Calu3 (cell line): ENCODE measurements around the gene MUC2. TPM values are rescaled to one million over a fixed set of nuclear protein-coding genes. Genes with fewer than 3 reads are reported as not detected.

ENCODE experiments used
- BruUV-seq: library from RNA; stranded (reverse); fragments of 400-500 nt; replicated peaks from 2 replicates; lab custom pipeline; 2021; lab: Mats Ljungman, UMichigan
- CTCF ChIA-PET: fragments of 300-600 bp; sonication (Branson Sonifier 250); formaldehyde crosslinking; loops from one replicate; lab custom pipeline; 2022; ENCODE audit warnings: antibody characterized with exemption; lab: Charles Lee
- DNase-seq: peaks from one replicate; pipeline ENCODE4 v3.0.0; 2022
- H3K27ac Mint-ChIP-seq: one replicate; pipeline ENCODE4 v1.8.0; 2022; ENCODE audit warnings: mixed read lengths; ENCODE audit not compliant: unreplicated experiment
- H3K27me3 Mint-ChIP-seq: one replicate; pipeline ENCODE4 v1.8.0; 2022; ENCODE audit warnings: mixed read lengths; ENCODE audit not compliant: unreplicated experiment
- H3K36me3 Mint-ChIP-seq: one replicate; pipeline ENCODE4 v1.8.0; 2022; ENCODE audit warnings: mild to moderate bottlenecking, moderate library complexity, mixed read lengths; ENCODE audit not compliant: insufficient read depth, unreplicated experiment
- H3K4me1 Mint-ChIP-seq: one replicate; pipeline ENCODE4 v1.8.0; 2022; ENCODE audit warnings: mild to moderate bottlenecking, low read depth, mixed read lengths; ENCODE audit not compliant: unreplicated experiment
- H3K4me3 Mint-ChIP-seq: one replicate; pipeline ENCODE4 v1.8.0; 2022; ENCODE audit warnings: mild to moderate bottlenecking, low read depth, moderate library complexity, mixed read lengths; ENCODE audit not compliant: unreplicated experiment
- H3K9me3 Mint-ChIP-seq: one replicate; pipeline ENCODE4 v1.8.0; 2022; ENCODE audit warnings: low read depth, mixed read lengths; ENCODE audit not compliant: unreplicated experiment
- intact Hi-C: fragments of 100-400 bp; cut with micrococcal nuclease; formaldehyde crosslinking; loops from one replicate; pipeline ENCODE4 v1.10.0; 2022; ENCODE audit not compliant: unreplicated experiment
- total RNA-seq: library from RNA; stranded (reverse); gene quantifications from 2 replicates; pipeline ENCODE4 v1.2.3, GENCODE V29; 2022
- TF ChIP-seq, protein P1 (sequence below): fragments of 200-600 bp; IDR thresholded peaks from one replicate; pipeline ENCODE4 v1.8.0; 2022; ENCODE audit warnings: antibody characterized with exemption; ENCODE audit not compliant: unreplicated experiment

The MUC2 gene
- total RNA-seq, 1 experiment from 2014 or later: not detected

DNA sequence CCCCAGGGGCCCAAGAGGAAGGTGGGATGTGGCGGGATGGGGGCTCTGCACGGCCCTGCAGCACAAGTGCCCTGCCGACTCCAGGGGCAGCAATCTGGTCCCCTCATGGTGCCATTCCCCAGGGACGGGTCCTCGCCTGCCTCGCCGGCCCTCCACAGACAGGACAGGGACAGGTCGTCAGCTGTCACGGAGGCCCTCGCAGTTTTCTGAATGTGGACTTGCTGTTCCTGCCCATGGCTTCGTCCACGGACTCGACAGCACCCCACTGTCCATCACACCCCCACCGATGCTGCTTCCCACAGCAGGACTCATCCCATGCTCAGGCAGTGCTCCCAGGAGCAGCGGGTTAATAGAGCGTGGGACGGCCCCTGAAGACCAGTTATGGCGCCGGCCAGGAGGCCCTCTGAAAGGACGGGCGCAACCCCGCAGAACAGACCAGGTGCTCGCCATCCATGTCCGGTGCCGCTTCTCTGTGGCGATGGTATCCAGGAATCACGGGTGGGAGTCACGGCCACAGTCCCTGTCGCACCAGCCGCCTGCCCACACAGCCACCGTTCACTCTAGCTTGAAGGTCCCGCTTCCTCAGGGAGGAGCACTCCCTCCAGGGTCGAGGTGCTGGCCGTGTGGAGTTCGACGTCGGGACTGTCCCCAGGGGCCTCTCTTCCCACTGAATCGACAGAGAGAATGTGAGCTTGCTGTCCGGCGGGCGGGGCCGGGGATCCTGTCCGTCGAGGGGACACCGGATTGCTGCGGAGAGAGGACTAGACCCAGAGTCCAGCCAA, 18.5 kb upstream of the MUC2 start:
- Mint-ChIP-seq H3K36me3 (peaks cover 7% of the 10 kb centered on the region), H3K9me3 (no peaks in the 10 kb centered on the region), H3K4me1 (peaks cover 37% of the 10 kb centered on the region), H3K27me3 (no peaks in the 10 kb centered on the region), H3K27ac (no peak overlapping the region), H3K4me3 (no peak overlapping the region)
- no TSS peak for BruUV-seq
- DNase-seq: no peak
- intact Hi-C loops: loop anchor here (10.0 kb wide), 1 partner anchor 201 kb away; no protein-coding TSS in a partner anchor
- CTCF ChIA-PET: no interaction called here
- TF ChIP-seq, protein P1, sequence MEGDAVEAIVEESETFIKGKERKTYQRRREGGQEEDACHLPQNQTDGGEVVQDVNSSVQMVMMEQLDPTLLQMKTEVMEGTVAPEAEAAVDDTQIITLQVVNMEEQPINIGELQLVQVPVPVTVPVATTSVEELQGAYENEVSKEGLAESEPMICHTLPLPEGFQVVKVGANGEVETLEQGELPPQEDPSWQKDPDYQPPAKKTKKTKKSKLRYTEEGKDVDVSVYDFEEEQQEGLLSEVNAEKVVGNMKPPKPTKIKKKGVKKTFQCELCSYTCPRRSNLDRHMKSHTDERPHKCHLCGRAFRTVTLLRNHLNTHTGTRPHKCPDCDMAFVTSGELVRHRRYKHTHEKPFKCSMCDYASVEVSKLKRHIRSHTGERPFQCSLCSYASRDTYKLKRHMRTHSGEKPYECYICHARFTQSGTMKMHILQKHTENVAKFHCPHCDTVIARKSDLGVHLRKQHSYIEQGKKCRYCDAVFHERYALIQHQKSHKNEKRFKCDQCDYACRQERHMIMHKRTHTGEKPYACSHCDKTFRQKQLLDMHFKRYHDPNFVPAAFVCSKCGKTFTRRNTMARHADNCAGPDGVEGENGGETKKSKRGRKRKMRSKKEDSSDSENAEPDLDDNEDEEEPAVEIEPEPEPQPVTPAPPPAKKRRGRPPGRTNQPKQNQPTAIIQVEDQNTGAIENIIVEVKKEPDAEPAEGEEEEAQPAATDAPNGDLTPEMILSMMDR: no peak

DNA sequence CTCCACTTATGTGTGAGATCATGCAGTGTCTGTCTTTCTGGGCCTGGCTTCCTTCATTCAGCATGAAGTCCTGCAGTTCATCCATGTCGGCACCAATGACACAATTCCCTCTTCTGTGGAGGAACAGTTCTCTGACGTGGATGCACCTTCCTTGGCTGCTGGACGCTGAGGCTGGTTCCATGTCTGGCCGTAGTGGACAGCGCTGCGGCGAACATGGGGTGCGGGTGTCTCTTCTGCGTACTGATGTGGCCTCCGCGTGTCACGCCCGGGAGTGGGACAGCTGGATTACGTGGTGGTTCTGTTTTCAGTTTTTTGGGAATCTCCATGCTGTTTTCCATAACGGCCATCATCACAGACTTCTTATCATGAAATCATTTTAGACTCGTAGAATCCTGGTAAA, 16.9 kb upstream of the MUC2 start:
- Mint-ChIP-seq H3K4me3 (no peak overlapping the region), H3K9me3 (peaks cover 8% of the 10 kb centered on the region), H3K27ac (no peak overlapping the region), H3K27me3 (no peaks in the 10 kb centered on the region), H3K4me1 (peaks cover 46% of the 10 kb centered on the region), H3K36me3 (peaks cover 5% of the 10 kb centered on the region)
- DNase-seq: no peak
- intact Hi-C loops: loop anchor here (10.0 kb wide), 1 partner anchor 203 kb away; no protein-coding TSS in a partner anchor
- TF ChIP-seq, protein P1: no peak
- CTCF ChIA-PET: no interaction called here
- no TSS peak for BruUV-seq

DNA sequence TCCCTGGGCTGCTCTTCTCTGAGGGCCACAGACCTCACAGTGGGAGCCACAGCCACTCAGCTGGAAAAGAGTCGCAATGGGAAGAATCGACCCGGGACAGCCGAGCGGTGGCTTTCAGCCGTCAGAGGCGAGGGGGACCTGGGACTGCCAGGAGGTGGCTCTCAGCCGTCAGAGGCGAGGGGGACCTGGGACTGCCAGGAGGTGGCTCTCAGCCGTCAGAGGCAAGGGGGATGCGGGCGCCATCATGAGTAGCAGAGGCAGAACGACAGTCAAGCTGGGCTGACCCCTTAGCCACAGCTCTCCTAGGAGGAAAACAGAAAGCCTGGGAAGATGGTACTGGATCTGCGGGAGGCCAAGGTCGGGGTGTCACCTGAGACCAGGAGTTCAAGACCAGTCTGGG, 14.9 kb upstream of the MUC2 start:
- TF ChIP-seq, protein P1: no peak
- no peaks in the 10 kb centered on the region for H3K27me3 Mint-ChIP-seq
- no TSS peak for BruUV-seq
- peaks cover 52% of the 10 kb centered on the region for H3K4me1 Mint-ChIP-seq
- intact Hi-C loops: loop anchor here (10.0 kb wide), 1 partner anchor 205 kb away; no protein-coding TSS in a partner anchor
- CTCF ChIA-PET: no interaction called here
- peaks cover 9% of the 10 kb centered on the region for H3K9me3 Mint-ChIP-seq
- peak overlapping the region; percentile 78 for H3K27ac Mint-ChIP-seq
- no peak overlapping the region for H3K4me3 Mint-ChIP-seq
- peaks cover 5% of the 10 kb centered on the region for H3K36me3 Mint-ChIP-seq
- DNase-seq: no peak

DNA sequence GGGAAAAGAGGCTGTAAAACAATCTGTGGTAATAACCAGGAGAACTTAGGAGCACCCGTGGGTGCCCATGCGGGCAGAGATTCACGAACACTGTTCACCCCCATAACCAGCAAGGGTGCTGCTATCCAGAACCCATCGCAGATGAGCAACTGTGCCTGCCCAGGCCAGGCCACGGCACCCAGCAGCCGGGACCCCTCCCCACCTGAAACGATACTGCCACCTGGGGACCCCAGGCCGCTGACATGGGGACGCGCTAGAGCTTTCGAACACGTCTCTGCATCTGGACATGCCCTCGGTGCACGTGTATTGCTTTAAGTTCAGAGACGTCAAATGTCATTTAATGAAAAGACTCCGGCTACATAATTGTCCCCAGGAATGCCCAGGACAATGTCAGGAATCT, 14.3 kb upstream of the MUC2 start:
- TSS peak; percentile 71 for BruUV-seq
- Mint-ChIP-seq H3K4me3 (no peak overlapping the region), H3K36me3 (peaks cover 5% of the 10 kb centered on the region), H3K9me3 (peaks cover 9% of the 10 kb centered on the region), H3K27ac (peak overlapping the region; percentile 78), H3K27me3 (no peaks in the 10 kb centered on the region), H3K4me1 (peaks cover 45% of the 10 kb centered on the region)
- DNase-seq: no peak
- TF ChIP-seq, protein P1: no peak
- CTCF ChIA-PET: interaction anchor here (0.7 kb wide), 1 partner anchor 50 kb away, joined by 3 read pairs; no protein-coding TSS in a partner anchor
- intact Hi-C loops: no loop called here
